GM19463 (cell line): ENCODE data around the gene SKI.

Source experiments
- ATAC-seq: cut with Tn5 transposase; IDR thresholded peaks from one replicate; pipeline ENCODE4 v1.9.1; 2021; ENCODE audit warnings: mild to moderate bottlenecking, moderate library complexity; ENCODE audit not compliant: unreplicated experiment

The SKI gene

DNA sequence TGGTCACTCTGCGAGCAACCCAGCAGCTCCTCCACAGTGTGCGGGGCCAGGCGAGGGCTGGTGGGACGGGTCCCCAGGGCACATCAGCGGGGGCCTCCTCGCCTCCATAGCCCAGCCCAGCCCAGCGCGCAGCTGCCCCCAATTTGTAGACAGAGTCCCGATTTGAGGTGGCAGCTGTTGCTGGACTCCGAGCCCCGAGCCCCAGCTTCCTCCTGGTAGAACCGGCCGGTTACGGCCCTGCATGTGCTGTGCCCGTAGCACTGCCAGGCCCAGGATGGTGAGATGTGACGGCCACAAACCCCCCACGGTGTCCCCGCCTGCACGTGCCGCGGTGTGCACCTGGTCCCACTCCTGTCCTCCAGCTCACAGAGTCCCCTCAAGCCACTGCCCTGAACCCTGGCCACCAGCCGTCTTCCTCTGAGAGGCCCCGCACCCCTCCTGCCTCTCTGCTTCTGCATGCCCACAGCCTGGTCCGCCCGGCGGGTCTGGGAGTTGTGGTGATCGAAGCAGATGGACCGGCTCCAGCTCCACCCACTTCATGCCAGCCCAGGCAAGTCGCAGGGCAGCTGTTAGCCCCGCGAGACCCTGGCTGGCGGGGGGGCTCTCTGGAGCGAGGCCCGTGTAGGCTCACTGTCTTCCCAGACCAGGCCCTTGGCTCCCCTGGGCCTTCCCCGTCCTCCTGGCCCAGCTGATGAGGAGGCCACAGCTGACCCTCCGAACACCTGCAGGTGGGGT lies 107.8 kb downstream of the SKI start:
- no peak for ATAC-seq

DNA sequence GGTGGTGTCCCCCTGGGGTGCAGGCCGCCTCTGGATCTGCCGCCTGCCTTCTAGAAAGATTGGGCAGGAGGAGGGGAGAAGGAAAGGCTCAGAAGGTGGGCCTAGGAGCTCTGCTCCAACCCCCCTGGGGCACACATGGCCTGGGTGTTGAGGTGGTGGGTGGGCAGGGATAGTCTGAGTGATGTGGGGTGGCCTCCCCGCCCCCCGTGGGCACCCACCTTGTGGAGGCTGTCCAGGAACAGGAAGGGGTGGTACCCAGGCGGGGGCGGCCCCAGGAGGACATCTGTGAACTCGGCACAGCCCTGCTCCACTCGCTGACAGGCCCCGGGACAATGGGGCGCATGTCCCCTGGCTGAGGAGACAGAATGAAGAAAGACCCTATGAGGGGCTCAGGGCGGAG lies 108.4 kb downstream of the SKI start:
- no peak for ATAC-seq

DNA sequence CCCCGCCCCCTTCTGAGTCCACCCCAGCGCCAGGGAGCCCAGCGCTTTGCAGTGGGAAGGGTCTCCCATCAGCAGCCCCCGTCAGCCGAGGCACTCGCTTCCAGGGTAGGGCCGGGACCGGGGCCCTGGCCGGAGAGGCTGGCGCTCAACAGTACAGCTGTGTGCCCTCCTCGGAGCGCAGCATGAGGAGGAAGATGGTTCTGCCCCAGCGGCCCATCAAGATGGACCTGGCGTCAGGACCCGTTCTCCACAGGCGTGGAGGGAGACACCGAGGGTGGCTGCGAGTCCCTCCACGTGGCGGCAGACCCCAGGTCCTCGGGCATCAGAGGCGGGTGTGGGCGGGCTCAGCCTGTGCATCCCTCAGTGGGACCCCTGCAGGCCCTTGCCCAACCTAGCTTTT lies 109.0 kb downstream of the SKI start:
- ATAC-seq, result no peak

DNA sequence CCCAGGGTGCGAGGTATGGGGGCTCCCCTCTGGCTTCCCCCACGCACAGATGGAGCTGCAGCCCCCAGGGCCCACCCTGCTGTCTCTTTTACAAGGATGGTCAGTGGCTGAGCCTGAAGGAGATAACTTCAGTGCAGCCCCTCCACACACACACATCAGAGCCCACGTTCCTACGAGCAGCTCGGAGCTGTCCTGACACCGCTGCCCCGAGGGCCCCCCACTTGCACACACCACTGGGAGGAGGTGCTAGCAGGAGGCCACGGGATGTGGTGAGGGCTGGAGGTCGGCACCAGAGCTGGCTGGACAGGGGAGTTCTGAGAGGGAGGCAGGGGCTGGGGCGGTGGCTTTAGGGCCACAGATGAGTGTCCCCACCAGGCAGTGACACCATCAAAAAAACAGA lies 109.4 kb downstream of the SKI start:
- ATAC-seq, result no peak

DNA sequence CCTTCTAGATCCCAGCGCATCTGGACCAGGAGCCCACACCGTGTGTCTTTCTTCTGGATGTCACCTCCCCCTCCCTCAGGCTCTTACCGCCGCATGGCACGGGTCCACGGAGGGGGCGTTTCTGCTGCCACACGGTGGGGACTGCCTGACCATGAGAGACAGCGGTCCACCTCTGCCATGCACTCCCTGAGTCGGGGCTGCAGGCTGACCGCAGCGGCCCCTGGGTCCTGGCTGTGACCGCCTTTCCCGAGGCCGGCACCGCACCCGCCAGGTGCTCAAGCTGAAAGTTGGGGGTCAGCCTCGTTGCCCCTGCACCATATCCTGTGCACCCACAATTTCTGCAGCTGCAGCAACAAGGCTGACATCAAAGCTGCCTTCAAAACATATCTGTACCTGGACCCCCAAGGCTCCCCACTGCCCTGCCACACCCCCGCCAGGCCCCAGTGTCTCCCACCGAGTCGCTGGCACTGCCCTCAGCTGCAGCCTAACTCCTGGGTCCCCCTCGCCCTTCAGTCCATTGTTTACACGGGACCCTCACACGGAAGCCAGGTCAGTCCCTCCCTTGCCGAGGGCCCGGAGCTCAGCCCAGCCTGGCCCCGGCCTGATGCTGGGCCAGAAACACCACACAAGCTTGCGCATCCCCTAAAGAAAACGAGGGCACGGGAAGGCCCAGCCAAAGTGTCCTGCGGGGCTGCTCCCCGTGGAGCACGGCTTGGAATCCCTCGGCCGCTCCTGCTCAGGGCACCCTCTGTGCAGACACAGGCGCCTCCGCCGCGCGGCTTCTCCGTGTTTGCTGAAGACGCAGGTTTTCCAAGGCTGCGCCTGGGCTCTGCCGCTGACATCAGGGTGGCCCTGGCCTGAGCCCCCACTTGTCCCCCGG lies 111.3 kb downstream of the SKI start:
- no peak for ATAC-seq

DNA sequence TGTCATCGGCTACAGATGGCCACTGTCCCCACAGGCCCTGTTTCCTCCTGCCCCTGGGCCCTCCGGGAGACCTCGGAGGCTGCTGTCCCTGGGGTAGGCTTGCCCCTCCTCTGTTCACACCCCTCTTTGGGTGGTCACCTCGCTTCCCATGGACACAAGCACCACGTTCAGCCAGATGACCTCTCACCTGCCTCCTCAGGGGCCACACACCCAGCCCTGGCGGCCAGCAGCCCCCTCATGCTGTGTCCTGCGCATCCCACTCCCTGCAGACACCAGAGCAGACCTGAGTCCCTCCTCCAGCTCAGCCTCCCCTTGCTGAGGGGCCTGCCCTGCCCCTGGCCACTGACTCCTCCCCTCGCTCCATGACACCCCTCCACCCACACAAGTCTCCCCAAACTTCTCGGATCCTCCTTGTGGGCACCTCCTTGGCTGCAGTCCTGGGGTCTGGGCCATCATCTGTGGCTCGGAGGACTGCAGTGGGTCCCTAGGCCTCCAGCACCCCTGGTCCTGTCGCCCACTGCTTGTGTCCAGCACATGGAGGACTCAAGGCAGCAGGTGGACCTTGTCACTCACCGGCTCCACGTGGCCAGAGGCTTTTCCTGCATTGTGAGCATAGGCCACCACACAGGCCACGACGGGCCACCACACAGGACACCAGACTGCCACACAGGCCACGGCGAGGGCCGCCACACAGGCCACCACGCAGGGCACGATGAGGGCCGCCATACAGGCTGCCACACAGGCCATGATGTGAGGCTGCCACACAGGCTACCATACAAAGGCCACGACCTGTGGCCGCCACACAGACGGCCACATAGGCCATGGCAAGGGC lies 112.2 kb downstream of the SKI start:
- no peak for ATAC-seq

DNA sequence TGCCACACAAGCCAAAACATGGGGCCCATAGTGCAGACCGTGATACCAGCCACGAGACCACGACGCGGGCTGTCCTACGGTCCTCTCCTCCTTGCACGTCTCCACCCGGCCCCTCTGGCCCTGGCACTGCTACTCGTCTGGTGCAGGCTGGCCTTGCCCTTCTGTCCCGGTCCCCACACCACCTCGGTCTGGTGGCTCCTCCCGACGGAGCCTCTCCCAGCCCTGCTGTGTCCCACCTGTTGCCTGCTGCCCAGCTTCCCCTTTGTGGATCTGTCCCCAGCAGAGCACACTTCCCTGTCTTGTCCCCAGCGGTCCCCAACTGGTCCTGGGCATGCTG lies 112.8 kb downstream of the SKI start:
- ATAC-seq, result no peak

DNA sequence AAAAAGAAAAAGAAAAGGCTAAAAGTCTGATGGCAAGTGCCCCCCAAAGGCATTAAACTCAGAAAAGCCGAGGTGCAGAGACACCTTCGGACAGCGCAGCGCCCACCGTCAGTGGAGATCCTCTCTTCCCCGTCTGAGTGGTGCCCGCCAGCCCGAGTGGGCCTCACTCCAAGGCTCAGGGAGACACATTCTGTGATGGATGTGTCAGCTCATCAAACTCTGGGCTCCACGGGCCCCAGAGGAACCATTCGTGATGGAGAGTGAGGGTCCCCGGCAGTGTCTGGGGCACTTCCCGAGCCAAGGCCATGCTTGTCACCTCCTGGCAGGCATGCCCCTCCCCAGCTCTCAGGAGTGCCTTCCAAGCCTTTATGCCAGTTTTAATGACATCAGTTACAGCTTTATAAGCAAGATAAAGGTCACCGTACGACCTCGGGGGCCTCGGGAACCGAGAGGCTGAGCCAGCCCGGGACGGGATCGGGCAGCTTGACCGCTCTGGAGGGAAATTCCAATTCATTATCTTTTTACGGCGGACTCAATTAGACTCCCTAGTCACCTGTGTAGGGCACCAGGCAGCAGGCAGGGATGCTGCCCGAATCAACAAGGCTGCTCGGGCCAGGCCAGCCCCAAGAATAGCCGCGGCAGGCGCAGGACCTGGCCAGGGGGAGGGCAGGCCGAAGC lies 113.7 kb downstream of the SKI start:
- no peak for ATAC-seq

DNA sequence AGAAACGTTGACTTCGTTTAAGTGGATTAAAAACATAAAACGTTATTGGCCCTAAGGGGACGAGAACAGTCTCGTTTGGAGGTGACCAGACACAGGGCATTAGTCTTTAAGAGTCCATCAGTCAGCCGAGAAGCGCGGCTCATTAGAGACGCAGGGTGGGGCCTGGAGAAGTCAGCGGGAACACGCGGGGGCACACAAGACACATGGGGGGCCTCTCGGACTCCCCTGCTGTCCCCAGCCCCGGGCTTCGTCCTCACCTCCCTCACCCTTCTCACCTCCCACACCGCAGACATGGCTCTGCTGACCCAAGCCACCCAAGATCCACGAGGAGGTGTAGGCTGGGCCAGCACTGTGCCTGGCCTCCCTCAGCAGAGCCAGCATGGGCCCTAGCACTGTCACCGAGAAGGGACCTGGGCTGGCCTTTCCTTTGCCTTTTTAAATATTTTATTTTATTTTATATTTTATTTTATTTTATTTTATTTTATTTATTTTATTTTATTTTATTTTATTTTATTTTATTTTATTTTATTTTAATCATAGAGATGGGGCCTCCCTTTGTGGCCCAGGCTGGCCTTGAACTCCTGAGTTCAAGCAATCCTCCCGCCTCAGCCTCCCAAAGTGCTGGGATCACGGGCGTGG lies 114.4 kb downstream of the SKI start:
- ATAC-seq, result no peak

DNA sequence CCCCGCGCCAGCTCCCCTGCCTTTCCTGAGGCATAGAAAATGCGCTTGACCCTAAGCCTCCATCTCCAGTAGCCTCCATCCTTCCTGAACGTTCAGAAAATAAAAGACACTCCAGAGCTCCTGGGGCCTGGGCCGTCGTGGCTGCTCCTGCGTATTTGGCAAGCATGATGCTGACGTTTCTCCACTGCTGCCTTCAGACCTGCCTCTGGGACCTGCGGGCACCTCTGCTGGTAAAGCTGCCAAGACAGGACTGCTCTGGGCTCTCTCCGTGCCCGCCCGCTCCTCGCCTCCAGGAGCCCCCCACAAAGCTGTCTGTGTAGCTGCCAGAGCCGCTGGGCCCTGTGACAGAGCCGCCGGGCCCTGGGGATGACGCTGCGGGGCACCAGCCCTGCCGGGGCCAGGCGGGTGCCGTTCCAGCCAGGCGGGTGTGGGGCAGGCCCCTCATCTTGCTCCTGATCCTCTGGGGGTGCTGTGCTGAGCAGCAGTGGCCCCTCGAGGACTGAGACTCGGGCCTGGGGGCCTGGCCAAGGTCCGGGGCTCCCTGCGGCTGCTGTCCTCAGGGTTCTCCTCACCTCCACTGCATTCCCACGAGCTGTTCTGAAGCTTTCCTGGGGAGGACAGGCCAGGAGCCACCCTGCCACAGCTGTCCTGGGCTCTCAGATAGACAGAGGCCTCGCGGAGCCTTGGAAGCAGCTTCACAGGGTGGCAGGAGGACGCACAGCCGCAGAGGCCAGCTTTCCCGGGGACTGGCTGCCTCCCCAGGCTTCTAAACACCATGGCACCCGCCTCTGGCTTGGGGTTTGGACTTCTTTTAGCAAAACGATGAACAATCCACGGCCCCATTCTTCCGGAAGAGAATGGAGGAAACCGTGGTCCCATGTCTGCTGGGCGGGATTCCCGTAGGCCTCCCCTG lies 115.2 kb downstream of the SKI start:
- ATAC-seq, result no peak

DNA sequence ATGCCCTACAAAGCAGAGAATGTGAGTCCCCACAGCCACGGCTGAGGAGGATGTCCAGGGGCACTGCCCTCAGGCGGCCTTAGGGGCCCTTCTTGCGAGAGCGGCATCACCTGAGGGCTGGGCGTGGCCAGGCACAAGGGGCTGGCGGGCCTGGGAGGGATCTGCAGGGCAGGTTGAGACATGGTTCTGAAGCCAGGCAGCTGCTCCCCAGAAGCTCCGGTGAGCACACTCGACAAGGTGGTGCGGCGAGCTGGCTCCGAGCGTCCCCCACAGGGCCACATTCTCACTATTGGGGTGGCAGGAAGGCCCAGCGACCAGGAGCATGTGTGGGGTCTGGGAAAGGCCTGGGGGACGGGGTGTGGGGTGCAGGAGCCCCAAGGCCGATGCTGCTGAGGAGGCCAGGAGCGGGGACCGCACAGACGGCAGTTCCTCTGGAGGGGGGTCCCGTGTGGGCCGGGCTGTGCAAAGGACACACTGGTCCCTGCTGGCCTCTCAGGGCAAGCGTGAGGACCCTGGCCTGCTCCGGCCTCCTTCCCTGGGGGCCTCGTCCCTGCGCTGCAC lies 116.1 kb downstream of the SKI start:
- no peak for ATAC-seq

DNA sequence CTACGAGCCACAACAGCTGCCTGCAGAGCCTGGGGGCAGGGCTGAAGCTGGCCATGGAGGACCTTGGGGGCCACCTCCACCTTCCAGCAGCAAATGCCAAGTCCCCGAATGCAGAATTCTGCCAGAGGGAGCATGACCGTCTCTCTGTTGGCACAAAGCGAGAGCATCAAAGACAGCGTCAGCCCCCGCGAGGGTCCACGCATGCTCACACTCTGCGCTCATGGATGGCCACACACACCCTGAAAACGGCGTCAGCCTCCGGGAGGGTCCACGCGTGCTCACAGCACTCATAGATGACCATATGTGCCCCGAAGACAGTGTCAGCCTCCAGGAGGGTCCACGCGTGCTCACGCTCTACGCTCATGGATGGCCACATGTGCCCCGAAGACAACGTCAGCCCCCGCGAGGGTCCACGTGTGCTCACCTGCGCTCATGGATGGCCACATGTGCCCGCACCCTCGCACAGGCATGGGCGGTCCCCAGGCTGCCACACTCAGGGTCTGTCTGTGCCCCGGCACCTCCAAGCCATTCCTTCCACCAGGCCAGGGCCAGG lies 116.7 kb downstream of the SKI start:
- no peak for ATAC-seq

DNA sequence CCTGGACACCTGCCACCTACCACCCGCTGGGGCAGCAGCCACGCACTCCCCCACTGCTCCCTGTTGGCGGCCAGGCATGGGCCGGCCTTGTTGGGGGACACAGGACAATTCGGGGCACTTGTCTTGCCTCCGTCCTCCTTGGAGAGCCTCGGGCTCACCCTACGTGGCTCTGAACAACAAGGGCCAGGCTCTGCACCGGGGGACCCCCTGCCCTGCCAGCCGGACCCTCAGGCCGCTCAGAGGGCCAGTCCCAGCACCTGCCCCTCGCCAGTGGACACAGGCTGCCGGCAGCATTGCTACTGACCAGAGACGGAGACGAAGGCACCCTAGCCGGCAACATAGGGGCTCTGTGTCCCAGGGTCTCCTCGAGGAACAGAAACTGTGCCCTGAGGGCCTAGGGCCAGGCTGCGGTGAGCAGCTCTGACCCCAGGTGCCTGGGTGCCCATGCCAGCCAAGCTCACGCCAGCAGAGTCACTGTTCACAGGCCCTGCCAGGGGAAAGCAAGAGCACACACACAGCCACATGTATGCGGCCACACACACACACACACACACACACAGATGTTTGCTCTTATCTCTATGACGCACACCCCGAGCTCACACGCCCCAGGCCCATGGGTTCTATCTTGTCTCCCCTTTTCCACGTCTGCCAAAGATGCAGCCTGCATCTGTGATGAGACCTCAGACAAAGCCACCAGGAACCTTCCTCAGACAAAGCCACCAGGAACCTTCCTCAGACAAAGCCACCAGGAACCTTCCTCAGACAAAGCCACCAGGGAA lies 117.4 kb downstream of the SKI start:
- ATAC-seq, result no peak

DNA sequence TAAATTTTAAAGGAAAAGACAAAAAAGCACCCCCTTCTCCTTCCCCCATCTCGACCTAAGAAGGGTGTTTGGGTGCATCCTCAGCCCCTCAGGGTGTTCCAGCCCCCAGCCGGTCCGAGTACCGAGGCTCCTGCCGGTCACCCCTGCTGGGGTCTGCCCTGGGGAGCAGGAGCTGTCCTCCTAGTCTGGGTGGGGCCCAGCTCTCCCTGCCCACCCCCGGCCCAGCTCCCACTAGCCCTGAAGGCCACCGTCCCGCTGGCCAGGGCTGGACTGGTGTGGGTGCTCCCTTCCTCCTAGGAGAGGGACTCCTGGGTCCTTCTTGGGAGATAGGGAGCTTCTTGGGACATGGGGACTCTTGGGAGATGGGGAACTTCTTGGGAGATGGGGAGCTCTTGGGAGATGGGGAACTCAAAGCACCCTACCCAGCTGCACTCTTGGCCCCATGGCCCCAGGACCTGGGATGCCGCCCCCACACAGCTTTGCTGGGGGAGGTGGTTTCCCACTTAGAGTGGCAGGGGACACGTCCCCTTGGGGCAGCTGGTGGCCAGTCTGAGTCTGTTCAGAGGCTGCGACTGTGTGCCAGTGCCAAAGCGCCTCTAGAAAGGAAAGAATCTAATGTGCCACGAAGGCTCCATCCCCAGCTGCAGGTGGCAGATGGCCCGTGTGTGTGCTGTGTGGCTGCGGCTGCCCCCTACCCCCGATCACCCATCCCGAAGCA lies 118.7 kb downstream of the SKI start:
- ATAC-seq, result no peak

DNA sequence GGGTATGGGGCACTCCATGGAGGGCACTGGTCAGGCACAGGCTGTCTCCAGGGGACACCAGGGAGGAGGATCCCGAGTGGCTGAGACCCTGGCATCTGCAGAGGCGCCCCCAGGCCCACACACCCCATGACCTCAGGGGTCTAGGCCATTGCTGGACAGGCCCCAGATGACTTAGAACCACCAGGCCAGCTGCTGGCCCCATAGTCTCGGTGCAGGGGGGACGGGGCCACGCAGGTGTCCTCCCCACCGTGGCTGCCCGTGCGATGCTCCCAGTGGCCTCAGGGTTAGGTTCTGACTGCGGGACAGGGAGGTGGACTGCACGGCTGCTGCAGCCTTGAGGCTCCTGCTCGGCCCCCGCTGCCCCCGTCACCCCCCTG lies 119.3 kb downstream of the SKI start:
- no peak for ATAC-seq

DNA sequence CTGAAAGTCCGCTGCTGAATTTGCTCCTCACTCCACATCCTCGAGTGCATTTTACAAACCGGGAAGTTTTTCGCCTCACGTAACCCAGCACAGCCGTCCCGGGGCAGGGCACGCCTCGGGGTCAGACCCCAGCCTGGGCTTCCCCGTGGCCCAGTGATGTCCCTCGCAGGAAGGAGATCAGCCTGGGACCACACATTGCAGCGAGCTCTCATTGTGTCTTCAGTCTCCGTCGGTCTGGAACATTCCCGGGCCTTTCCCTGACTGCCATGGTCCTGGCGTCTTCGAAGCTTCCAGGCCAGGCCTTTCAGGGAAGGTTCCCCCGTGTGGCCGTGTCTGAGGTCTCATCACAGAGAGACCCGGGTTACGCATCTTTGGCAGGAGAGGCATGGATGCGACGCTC lies 119.8 kb downstream of the SKI start:
- ATAC-seq, result no peak
